Measurements from ENCODE around the gene CERS5.
"Not testable (repeated sequence)": the region's sequence is repeated elsewhere in the genome, so short reads cannot be mapped to it uniquely, and the experiment has no call there.

Gene CERS5

GRCh38 chr12:50102131-50102531, 65.0 kb downstream of the CERS5 start:
- no peak for DNase-seq

GRCh38 chr12:50101663-50102062, 65.5 kb downstream of the CERS5 start:
- DNase-seq = peak; percentile 19 to 39

DNA sequence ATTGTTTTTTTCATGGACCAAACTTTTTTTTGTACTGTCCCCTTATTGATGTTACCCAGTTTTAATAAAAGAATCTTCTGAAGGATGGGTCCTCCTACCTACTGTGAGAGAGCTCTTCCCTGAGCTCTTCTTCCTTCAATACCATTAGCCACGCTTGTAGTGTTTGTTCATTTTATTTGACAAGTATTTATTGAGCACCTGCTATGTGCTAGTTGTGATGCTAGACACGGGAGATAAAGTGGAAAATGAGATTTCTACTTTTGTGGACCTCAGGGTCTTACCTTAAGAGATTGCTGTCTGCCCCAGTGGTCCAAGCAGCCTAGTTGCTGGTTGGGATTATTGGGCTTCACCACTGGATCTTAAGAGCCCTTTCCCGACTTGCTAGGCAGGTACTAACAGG, 66.6 kb downstream of the CERS5 start:
- no peak for DNase-seq

DNA sequence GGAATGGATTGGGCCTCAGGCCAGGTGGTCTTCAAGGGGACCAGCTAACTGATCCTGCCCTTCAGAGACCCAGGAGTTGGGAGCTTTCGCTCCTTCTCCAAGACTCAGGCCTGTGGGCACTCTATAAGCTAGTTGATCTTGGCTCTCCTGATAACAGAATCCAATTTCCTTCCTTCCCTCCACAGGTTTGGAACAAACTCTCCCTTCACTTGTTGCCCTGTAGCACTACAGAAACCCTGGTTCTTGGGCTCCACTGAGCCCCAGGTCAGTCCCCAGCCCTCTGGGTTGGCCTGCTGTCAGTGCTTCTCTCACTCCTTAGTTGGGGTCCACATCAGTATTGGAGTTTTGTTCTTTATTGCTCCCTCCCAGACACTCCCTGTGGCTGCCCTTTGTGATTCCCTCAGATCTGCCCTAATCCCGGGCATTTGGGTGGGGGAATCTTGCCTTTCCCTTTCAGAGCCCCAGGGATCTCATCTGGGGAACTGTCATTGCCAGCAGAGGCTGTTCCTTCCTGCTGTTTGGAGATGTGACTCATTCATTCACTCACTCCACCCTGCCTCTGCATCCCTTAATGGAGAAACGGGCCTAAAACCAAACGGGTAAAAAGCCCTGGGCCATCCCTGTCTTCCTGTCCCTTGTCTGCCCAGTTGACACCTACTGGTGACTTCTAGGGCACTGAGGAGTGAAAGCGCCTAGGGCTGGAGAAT, 67.7 kb downstream of the CERS5 start:
- DNase-seq = no peak

DNA sequence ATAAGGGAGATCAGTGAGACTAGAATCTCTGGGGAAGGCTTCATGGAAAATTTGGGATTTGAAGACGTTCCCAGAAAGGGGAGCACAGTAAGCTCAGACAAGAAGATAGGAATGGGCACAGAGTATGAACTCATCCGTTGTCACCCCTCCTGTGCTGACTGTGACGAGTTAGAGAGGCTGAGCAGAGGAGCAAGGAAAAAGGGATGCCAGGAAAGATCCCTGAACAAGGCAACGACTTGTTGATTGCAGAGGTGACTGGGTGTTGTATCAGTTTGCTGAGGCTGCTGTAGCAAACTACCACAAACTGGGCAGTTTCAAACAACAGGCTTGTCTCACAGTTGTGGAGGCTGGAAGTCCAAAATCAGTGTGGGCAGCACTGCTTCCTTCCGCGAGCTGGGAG, 69.2 kb downstream of the CERS5 start:
- DNase-seq = no peak

DNA sequence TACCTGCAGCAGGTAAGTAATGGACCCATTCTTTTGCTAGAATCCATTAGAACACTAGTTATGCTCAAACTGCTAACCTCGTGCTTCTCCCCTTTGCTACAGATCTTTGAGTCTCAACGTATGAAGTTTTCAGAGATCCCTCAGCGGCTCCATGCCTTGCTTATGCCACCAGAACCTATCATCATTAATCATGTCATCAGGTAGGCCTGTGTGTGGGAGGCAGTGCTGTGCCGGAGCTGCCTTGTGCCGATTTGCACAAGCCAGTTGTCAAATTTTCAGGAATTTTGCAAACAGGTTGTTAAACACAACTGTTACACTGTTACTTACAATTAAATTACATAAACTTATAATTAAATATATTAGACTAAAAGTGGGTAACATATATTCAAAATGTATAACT, 76.8 kb downstream of the CERS5 start:
- no peak for DNase-seq

GRCh38 chr12:50089730-50090129, 77.4 kb downstream of the CERS5 start:
- DNase-seq = no peak

DNA sequence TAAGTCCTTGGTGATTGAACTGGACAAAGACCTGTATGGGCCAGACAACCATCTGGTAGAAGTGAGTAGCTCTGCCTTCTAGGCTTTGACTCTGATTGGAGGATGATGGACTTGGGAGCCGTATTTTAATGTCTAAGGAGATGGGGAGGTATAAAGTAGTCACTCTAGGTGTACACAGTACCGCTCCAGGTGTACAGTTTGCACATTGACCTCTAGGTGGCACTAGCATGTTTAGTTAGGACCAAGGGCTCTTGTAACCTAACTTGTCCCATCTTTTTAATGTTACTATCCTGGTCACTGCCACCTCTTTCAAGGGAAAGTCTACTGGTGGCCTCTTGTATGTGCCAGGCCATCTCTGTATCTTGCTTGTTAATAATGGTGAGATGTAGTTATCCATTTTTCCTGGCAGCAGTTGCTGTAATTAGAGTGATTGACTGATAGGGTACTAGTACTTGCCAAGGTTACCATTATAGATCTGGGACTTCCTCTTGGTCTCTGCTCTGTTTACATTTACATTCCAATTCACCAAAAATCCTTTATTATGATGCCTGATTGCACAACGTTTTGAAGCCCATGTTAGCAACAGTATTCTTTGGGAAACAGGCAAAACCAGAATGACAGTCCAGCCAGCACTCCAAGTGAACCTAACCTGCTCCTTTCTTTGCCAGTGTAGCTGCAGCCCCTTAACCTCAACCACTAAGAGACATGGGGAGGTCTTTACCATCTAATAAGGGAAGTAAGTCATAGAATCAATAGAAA, 78.4 kb downstream of the CERS5 start:
- peak; percentile 50 to 58 for DNase-seq

GRCh38 chr12:50087995-50088394, 79.2 kb downstream of the CERS5 start:
- no peak for DNase-seq

DNA sequence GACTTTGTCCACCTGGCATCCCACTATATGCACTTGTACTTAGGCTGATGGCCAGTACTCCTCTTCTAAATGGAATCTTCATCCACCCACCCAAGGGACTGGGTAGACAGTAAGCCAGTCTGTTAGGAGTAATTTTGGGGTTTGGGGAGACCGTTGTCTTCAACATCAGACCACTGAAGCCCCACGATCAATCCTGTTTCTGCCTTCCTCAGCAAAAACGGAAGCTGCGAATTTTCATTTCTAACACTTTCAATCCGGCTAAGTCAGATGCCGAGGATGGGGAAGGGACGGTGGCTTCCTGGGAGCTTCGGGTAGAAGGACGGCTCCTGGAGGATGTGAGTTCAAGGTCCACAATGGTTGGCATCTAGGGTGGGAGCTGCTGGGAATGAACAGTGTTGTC, 80.0 kb downstream of the CERS5 start:
- no peak for DNase-seq

GRCh38 chr12:50086148-50086547, 81.0 kb downstream of the CERS5 start:
- no peak for DNase-seq

DNA sequence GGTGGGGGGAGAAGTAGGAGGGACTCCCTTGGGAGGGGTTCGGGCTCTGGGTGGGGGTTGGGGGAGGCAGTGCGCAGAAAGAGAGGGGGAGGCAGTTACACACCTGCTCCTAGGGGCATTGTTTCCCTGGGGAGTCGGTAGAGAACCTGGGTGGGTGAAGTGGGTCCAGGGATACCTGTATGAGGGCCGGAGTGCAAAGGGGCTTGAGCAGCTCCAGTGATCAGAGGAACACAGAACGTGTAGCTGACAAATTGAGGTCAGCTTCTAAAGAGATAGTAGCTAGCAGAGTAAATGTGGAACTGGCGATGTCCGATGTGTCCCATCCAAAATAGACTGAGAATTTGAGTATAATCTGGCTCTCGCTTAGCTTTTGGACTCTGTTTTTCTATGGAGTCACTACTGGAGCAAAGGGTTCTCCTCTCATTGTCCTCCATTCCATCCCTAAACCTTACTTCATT, 81.5 kb downstream of the CERS5 start:
- DNase-seq = no peak

GRCh38 chr12:50084775-50085614, 82.2 kb downstream of the CERS5 start, which contains the start of gene SMARCD1:
TSS of gene SMARCD1 (plus strand) at chr12:50085342. CDS start at chr12:50085370, 28 bp downstream.
- peak; percentile 84 to 92 for DNase-seq

- DNase-seq = not testable (repeated sequence)
Observed at GRCh38 chr12:50084409-50084774, 82.8 kb downstream of the CERS5 start.

DNA sequence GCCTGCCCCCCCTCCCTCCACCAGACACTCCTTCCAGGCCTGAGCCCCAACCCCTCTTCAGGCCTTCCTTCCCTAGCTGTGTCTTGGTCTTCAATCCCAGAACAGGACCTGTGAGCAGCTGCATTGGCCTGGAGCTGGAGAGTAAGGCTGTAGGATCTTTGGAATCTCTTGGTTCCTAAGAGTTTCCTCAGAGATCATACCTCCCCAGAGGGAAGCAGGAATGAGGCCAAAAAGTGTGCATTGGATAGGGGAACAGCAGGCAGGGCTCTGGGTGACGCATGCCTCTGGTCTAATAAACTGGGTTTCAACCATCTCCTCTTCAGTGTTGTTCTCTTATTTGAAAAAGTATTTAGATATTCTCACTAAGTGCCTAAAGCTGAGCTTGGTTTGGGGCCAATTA, 83.9 kb downstream of the CERS5 start:
- DNase-seq = no peak

GRCh38 chr12:50082644-50083043, 84.5 kb downstream of the CERS5 start:
- DNase-seq = no peak

DNA sequence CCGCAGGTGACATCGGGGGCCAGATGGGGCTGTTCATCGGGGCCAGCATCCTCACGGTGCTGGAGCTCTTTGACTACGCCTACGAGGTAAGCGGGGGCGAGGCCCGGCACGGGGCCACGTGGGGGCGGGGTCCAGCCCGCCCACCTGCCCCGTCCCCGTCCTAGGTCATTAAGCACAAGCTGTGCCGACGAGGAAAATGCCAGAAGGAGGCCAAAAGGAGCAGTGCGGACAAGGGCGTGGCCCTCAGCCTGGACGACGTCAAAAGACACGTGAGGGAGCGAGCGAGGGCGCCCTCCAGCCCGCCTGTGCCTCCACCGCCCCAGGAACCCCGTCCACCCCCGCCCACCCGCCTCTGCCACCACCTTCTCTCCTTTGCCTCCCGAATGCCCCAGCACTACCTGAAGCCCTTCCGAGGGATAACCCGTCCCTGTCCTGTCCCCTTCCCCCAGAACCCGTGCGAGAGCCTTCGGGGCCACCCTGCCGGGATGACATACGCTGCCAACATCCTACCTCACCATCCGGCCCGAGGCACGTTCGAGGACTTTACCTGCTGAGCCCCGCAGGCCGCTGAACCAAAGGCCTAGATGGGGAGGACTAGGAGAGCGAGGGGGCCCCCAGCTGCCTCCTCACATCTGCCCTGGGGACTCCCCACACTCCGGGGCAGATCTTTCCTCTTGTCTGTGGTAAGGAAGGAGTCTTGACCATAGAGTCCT, 85.9 kb downstream of the CERS5 start:
- DNase-seq = no peak

DNA sequence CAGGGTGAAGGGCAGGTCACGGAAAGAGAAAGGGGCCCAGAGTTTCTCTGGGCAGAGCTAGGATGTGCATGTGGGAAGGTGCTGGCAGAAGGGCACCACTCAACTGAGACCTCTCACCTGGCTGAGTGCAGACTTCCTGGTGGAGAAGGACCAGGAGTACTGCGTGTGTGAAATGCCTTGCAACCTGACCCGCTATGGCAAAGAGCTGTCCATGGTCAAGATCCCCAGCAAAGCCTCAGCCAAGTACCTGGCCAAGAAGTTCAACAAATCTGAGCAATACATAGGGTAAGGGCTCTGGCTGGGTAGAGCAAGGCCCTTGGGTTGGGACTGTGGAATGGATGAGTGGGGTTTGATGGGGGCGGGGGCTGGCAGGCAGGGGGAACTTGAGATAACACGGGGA, 87.4 kb downstream of the CERS5 start:
- DNase-seq = no peak

Measured in inflammatory macrophage (primary cell).